RWPE2 (cell line): ENCODE results near the gene NUDT4.

Experiments used
- ATAC-seq: fragments of 200-7000 bp; cut with Tn5 transposase; 3 replicates; pipeline ENCODE4 v1.9.1; 2021; ENCODE audit warnings: low read depth
- DNase-seq: peaks from one replicate; pipeline ENCODE4 v3.0.0-alpha.2; 2020; ENCODE audit warnings: low spot score
- H3K27ac ChIP-seq: fragments of 450-650 bp; 2 replicates; pipeline ENCODE4 v1.5.1; 2017; ENCODE audit warnings: mild to moderate bottlenecking; ENCODE audit not compliant: poor library complexity, severe bottlenecking
- H3K27me3 ChIP-seq: fragments of 250-450 bp; sonication (Bioruptor Pico); 2 replicates; pipeline ENCODE4 v1.5.1; 2021; ENCODE audit warnings: mild to moderate bottlenecking, moderate library complexity; ENCODE audit not compliant: insufficient read depth, poor library complexity, severe bottlenecking
- H3K36me3 ChIP-seq: fragments of 250-450 bp; sonication (Bioruptor Pico); 2 replicates; pipeline ENCODE4 v1.5.1; 2020; ENCODE audit warnings: low read depth, mild to moderate bottlenecking, moderate library complexity
- H3K4me1 ChIP-seq: fragments of 250-450 bp; sonication (Bioruptor Pico); 2 replicates; pipeline ENCODE4 v1.5.1; 2021; ENCODE audit warnings: mild to moderate bottlenecking, moderate library complexity; ENCODE audit not compliant: insufficient read depth, poor library complexity, severe bottlenecking
- H3K4me3 ChIP-seq: fragments of 250-450 bp; sonication (Bioruptor Pico); 2 replicates; pipeline ENCODE4 v1.5.1; 2021; ENCODE audit warnings: mild to moderate bottlenecking, moderate library complexity; ENCODE audit not compliant: severe bottlenecking
- H3K9me3 ChIP-seq: fragments of 250-450 bp; sonication (Bioruptor Pico); 2 replicates; pipeline ENCODE4 v1.5.1; 2021; ENCODE audit warnings: mild to moderate bottlenecking, moderate library complexity; ENCODE audit not compliant: severe bottlenecking
- CTCF ChIP-seq: fragments of 450-650 bp; IDR thresholded peaks from one replicate; pipeline ENCODE4 v1.5.1; 2017; ENCODE audit warnings: mild to moderate bottlenecking, moderate library complexity; ENCODE audit not compliant: poor library complexity, severe bottlenecking

Gene NUDT4

GRCh38 chr12:93422050-93422449 is 44.3 kb downstream of the NUDT4 start:
- Histone ChIP-seq H3K27ac (no peak overlapping the region), H3K27me3 (no peaks in the 10 kb centered on the region), H3K9me3 (no peaks in the 10 kb centered on the region), H3K36me3 (0 out of 2 replicates have a peak, but pooled peaks cover 5% of the 10 kb centered on the region), H3K4me3 (no peak overlapping the region), H3K4me1 (no peaks in the 10 kb centered on the region)
- no peak for TF ChIP-seq CTCF
- ATAC-seq = no peak
- no peak for DNase-seq

GRCh38 chr12:93425736-93426411 is 48.1 kb downstream of the NUDT4 start:
- H3K4me3 ChIP-seq = no peak overlapping the region
- H3K27me3 ChIP-seq = no peaks in the 10 kb centered on the region
- DNase-seq (no peak), ATAC-seq (no peak)
- H3K36me3 ChIP-seq = 0 out of 2 replicates have a peak, but pooled peaks cover 5% of the 10 kb centered on the region
- TF ChIP-seq CTCF = no peak
- no peak overlapping the region for H3K27ac ChIP-seq
- no peaks in the 10 kb centered on the region for H3K9me3 ChIP-seq
- peaks cover 23% of the 10 kb centered on the region for H3K4me1 ChIP-seq

- Histone ChIP-seq H3K36me3 (0 out of 2 replicates have a peak, but pooled peaks cover 5% of the 10 kb centered on the region), H3K9me3 (no peaks in the 10 kb centered on the region), H3K4me3 (no peak overlapping the region), H3K4me1 (peaks cover 23% of the 10 kb centered on the region), H3K27me3 (no peaks in the 10 kb centered on the region), H3K27ac (no peak overlapping the region)
- ATAC-seq (no peak), DNase-seq (no peak)
- TF ChIP-seq CTCF = no peak
Observed at GRCh38 chr12:93426412-93426805, 48.7 kb downstream of the NUDT4 start.

- no peaks in the 10 kb centered on the region for H3K9me3 ChIP-seq
- ATAC-seq (peak; percentile 63; the same call in 2 of the 3 replicates), DNase-seq (no peak)
- H3K4me3 ChIP-seq = no peak overlapping the region
- TF ChIP-seq CTCF = no peak
- 0 out of 2 replicates have a peak, but pooled peaks cover 5% of the 10 kb centered on the region for H3K36me3 ChIP-seq
- H3K4me1 ChIP-seq = peaks cover 23% of the 10 kb centered on the region
- H3K27ac ChIP-seq = no peak overlapping the region
- no peaks in the 10 kb centered on the region for H3K27me3 ChIP-seq
Observed at GRCh38 chr12:93427779-93428564, 50.2 kb downstream of the NUDT4 start.
